HepG2 (cell line): Measurements from ENCODE around the gene CDC42EP1. TPM values are rescaled to one million over a fixed set of nuclear protein-coding genes. Genes with fewer than 3 reads are reported as not detected.

Experiments
- AGO2 ChIP-seq: fragments of 200-400 bp; formaldehyde crosslinking; optimal IDR thresholded peaks from 2 replicates; pipeline ENCODE3; 2017; ENCODE audit warnings: mild to moderate bottlenecking, low read depth, low read length, moderate library complexity
- CENPBD1 ChIP-seq: sonication (generic); formaldehyde crosslinking; IDR thresholded peaks from 2 replicates; pipeline ENCODE4 v1.8.0; 2022; ENCODE audit warnings: missing genetic modification reagents, low read depth, mild to moderate bottlenecking, borderline replicate concordance
- EHMT2 ChIP-seq: fragments of 200-600 bp; sonication (generic); IDR thresholded peaks from 2 replicates; pipeline ENCODE4 v1.7.0; 2017; ENCODE audit warnings: antibody characterized with exemption, low read depth, low read length, borderline replicate concordance
- GMEB1 ChIP-seq: sonication (generic); formaldehyde crosslinking; IDR thresholded peaks from 2 replicates; pipeline ENCODE4 v1.5.1; 2020; ENCODE audit warnings: missing genetic modification reagents, mild to moderate bottlenecking, borderline replicate concordance
- HMGA1 ChIP-seq: sonication (generic); formaldehyde crosslinking; conservative IDR thresholded peaks from 2 replicates; pipeline ENCODE4 v1.4.0; 2020; ENCODE audit warnings: missing genetic modification reagents
- MBD4 ChIP-seq: IDR thresholded peaks from 2 replicates; pipeline ENCODE4 v1.6.1; 2012; ENCODE audit warnings: low read length, inconsistent platforms, borderline replicate concordance
- NFIB ChIP-seq: sonication (generic); formaldehyde crosslinking; IDR thresholded peaks from 2 replicates; pipeline ENCODE4 v1.9.0; 2021; ENCODE audit warnings: missing genetic modification reagents, mild to moderate bottlenecking, borderline replicate concordance
- PAF1 ChIP-seq: IDR thresholded peaks from 2 replicates; pipeline ENCODE4 v1.6.1; 2016; ENCODE audit warnings: missing genetic modification reagents, missing compliant biosample characterization
- PRDM4 ChIP-seq: sonication (generic); formaldehyde crosslinking; IDR thresholded peaks from 2 replicates; pipeline ENCODE4 v1.9.0; 2021; ENCODE audit warnings: missing genetic modification reagents, borderline replicate concordance
- SAFB2 ChIP-seq: sonication (generic); formaldehyde crosslinking; IDR thresholded peaks from 2 replicates; pipeline ENCODE4 v1.5.1; 2020; ENCODE audit warnings: missing genetic modification reagents, low read depth, mild to moderate bottlenecking, borderline replicate concordance
- TFDP1 ChIP-seq: IDR thresholded peaks from 2 replicates; pipeline ENCODE4 v1.6.1; 2016; ENCODE audit warnings: missing compliant biosample characterization, missing genetic modification reagents, borderline replicate concordance
- ZHX1 ChIP-seq: sonication (generic); formaldehyde crosslinking; IDR thresholded peaks from 2 replicates; pipeline ENCODE4 v1.8.1; 2022; ENCODE audit warnings: low read depth, mild to moderate bottlenecking, missing genetic modification reagents
- ZMAT5 ChIP-seq: sonication (generic); formaldehyde crosslinking; IDR thresholded peaks from 2 replicates; pipeline ENCODE4 v1.5.0; 2020; ENCODE audit warnings: mild to moderate bottlenecking, low read depth, missing genetic modification reagents, borderline replicate concordance
- ZNF354B ChIP-seq: sonication (generic); formaldehyde crosslinking; IDR thresholded peaks from 2 replicates; pipeline ENCODE4 v1.8.0; 2022; ENCODE audit warnings: mild to moderate bottlenecking, missing genetic modification reagents
- ZNF761 ChIP-seq: sonication (generic); formaldehyde crosslinking; conservative IDR thresholded peaks from 2 replicates; pipeline ENCODE4 v1.4.0; 2020; ENCODE audit warnings: mild to moderate bottlenecking, missing genetic modification reagents
- ZSCAN25 ChIP-seq: sonication (generic); formaldehyde crosslinking; IDR thresholded peaks from 2 replicates; pipeline ENCODE4 v1.8.0; 2022; ENCODE audit warnings: mild to moderate bottlenecking, missing genetic modification reagents
- polyA plus RNA-seq, 8 experiments: library from polyadenylated mRNA; depleted of rRNA in 3 of 8; stranded (reverse) in 7 of 8; unstranded in 1 of 8; fragments of >200 nt; fragmentation: Illumina TruSeq in 4 of 8; extraction: Trizol in 4 of 8; gene quantifications; 2 replicates each; pipeline versions ENCODE4 v1.2.1 to v1.2.3, GENCODE V29; 2011 to 2016; ENCODE audit warnings: low read depth in 4 of 8, missing spikeins in 1 of 8, mixed read lengths in 1 of 8; ENCODE audit not compliant: insufficient read depth in 1 of 8
- total RNA-seq, 5 experiments: library from RNA; depleted of rRNA; stranded (reverse); fragments of >200 nt; fragmentation: Illumina TruSeq; extraction: Trizol; gene quantifications; 2 replicates each; pipeline ENCODE4 v1.2.3, GENCODE V29; 2016; ENCODE audit warnings: low read depth in 1 of 5
- TF ChIP-seq, protein P1 (sequence below): sonication (generic); formaldehyde crosslinking; IDR thresholded peaks from 2 replicates; pipeline ENCODE4 v1.5.1; 2020; ENCODE audit warnings: mild to moderate bottlenecking, moderate library complexity, missing genetic modification reagents

CDC42EP1 gene
- total and polyA plus RNA-seq, 2 of the 13 experiments (the other 11 are each of a cell fraction or from before 2014, with no cell fraction given), result 17.1 to 29.5 TPM

- TF ChIP-seq CENPBD1 (CRISPR knock-in tag), result no peak
- no peak for TF ChIP-seq ZNF354B (CRISPR knock-in tag)
- TF ChIP-seq MBD4, result no peak
- TF ChIP-seq PRDM4 (CRISPR knock-in tag), result no peak
- TF ChIP-seq AGO2, result no peak
- TF ChIP-seq ZMAT5, result 0 out of 2 replicates have a peak, but pooled peaks have one; percentile 61
- no peak for TF ChIP-seq EHMT2
- peak; percentile 68; the same call in 1 of the 2 replicates for TF ChIP-seq GMEB1 (CRISPR knock-in tag)
- peak; percentile 36; the same call in 1 of the 2 replicates for TF ChIP-seq TFDP1 (CRISPR knock-in tag)
- no peak for TF ChIP-seq HMGA1 (CRISPR knock-in tag)
- TF ChIP-seq, protein P1, sequence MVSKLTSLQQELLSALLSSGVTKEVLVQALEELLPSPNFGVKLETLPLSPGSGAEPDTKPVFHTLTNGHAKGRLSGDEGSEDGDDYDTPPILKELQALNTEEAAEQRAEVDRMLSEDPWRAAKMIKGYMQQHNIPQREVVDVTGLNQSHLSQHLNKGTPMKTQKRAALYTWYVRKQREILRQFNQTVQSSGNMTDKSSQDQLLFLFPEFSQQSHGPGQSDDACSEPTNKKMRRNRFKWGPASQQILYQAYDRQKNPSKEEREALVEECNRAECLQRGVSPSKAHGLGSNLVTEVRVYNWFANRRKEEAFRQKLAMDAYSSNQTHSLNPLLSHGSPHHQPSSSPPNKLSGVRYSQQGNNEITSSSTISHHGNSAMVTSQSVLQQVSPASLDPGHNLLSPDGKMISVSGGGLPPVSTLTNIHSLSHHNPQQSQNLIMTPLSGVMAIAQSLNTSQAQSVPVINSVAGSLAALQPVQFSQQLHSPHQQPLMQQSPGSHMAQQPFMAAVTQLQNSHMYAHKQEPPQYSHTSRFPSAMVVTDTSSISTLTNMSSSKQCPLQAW (CRISPR knock-in tag), result peak; percentile 84
- peak; percentile 66; the same call in 1 of the 2 replicates for TF ChIP-seq ZHX1
- 0 out of 2 replicates have a peak, but pooled peaks have one; percentile 85 for TF ChIP-seq ZNF761 (CRISPR knock-in tag)
- peak; percentile 100 for TF ChIP-seq ZSCAN25
- no peak for TF ChIP-seq PAF1 (CRISPR knock-in tag)
- no peak for TF ChIP-seq NFIB (CRISPR knock-in tag)
- TF ChIP-seq SAFB2 (CRISPR knock-in tag), result peak; percentile 95
These were observed 14.4 kb upstream of the CDC42EP1 start (continued) for GRCh38 chr22:37545703-37546436.
